HEK293 (cell line): ENCODE measurements around the gene MAP3K5.
A peak's percentile ranks its signal among the peaks of the same experiment; 100 is the strongest.

Experiments used
- GLI4 ChIP-seq: fragments of 450-650 bp; formaldehyde crosslinking; IDR thresholded peaks from 2 replicates; pipeline ENCODE4 v1.5.1; 2016; ENCODE audit warnings: missing biosample characterization, missing genetic modification characterization
- KLF10 ChIP-seq: fragments of 450-650 bp; IDR thresholded peaks from 2 replicates; pipeline ENCODE4 v1.5.1; 2018; ENCODE audit warnings: missing biosample characterization, mild to moderate bottlenecking, missing genetic modification characterization
- KLF7 ChIP-seq: fragments of 450-650 bp; formaldehyde crosslinking; IDR thresholded peaks from 2 replicates; pipeline ENCODE4 v1.5.1; 2016; ENCODE audit warnings: missing biosample characterization, missing genetic modification characterization, borderline replicate concordance
- SCRT2 ChIP-seq: fragments of 450-650 bp; formaldehyde crosslinking; IDR thresholded peaks from 2 replicates; pipeline ENCODE4 v1.5.1; 2016; ENCODE audit warnings: missing biosample characterization, missing genetic modification characterization
- WT1 ChIP-seq: fragments of 450-650 bp; formaldehyde crosslinking; IDR thresholded peaks from 2 replicates; pipeline ENCODE4 v1.5.1; 2016; ENCODE audit warnings: missing biosample characterization, missing genetic modification characterization
- ZBTB8A ChIP-seq: fragments of 450-650 bp; formaldehyde crosslinking; IDR thresholded peaks from 2 replicates; pipeline ENCODE4 v1.5.1; 2016; ENCODE audit warnings: missing biosample characterization, missing genetic modification characterization
- ZFP69B ChIP-seq: fragments of 450-650 bp; formaldehyde crosslinking; IDR thresholded peaks from 2 replicates; pipeline ENCODE4 v1.5.1; 2016; ENCODE audit warnings: missing biosample characterization, missing genetic modification characterization
- ZNF16 ChIP-seq: fragments of 450-650 bp; formaldehyde crosslinking; IDR thresholded peaks from 2 replicates; pipeline ENCODE4 v1.5.1; 2016; ENCODE audit warnings: low read depth, missing biosample characterization, missing genetic modification characterization
- ZNF221 ChIP-seq: fragments of 450-650 bp; formaldehyde crosslinking; IDR thresholded peaks from 2 replicates; pipeline ENCODE4 v1.5.1; 2017; ENCODE audit warnings: missing biosample characterization, missing genetic modification characterization, borderline replicate concordance
- ZNF223 ChIP-seq: fragments of 450-650 bp; formaldehyde crosslinking; IDR thresholded peaks from 2 replicates; pipeline ENCODE4 v1.5.1; 2016; ENCODE audit warnings: missing biosample characterization, missing genetic modification characterization
- ZNF292 ChIP-seq: fragments of 450-650 bp; formaldehyde crosslinking; IDR thresholded peaks from 2 replicates; pipeline ENCODE4 v1.5.1; 2016; ENCODE audit warnings: low read depth, missing biosample characterization, missing genetic modification characterization, borderline replicate concordance
- ZNF335 ChIP-seq: fragments of 450-650 bp; formaldehyde crosslinking; conservative IDR thresholded peaks from 2 replicates; pipeline ENCODE4 v1.5.1; 2016; ENCODE audit warnings: missing biosample characterization, missing genetic modification characterization
- ZNF341 ChIP-seq: fragments of 450-650 bp; formaldehyde crosslinking; IDR thresholded peaks from 2 replicates; pipeline ENCODE4; 2016; ENCODE audit warnings: low read depth, missing biosample characterization, missing genetic modification characterization
- ZNF449 ChIP-seq: fragments of 450-650 bp; formaldehyde crosslinking; IDR thresholded peaks from 2 replicates; pipeline ENCODE4 v1.5.1; 2017; ENCODE audit warnings: missing biosample characterization, mild to moderate bottlenecking, missing genetic modification characterization, moderate library complexity
- ZNF48 ChIP-seq: fragments of 450-650 bp; formaldehyde crosslinking; IDR thresholded peaks from 2 replicates; pipeline ENCODE4 v1.5.1; 2016; ENCODE audit warnings: missing biosample characterization, missing genetic modification characterization
- ZNF501 ChIP-seq: fragments of 450-650 bp; formaldehyde crosslinking; IDR thresholded peaks from 2 replicates; pipeline ENCODE4 v1.5.1; 2016; ENCODE audit warnings: missing biosample characterization, missing genetic modification characterization
- ZNF623 ChIP-seq: fragments of 450-650 bp; formaldehyde crosslinking; IDR thresholded peaks from 2 replicates; pipeline ENCODE4 v1.5.1; 2016; ENCODE audit warnings: missing biosample characterization, missing genetic modification characterization
- ZNF654 ChIP-seq: fragments of 450-650 bp; formaldehyde crosslinking; IDR thresholded peaks from 2 replicates; pipeline ENCODE4 v1.5.1; 2016; ENCODE audit warnings: low read depth, missing biosample characterization, missing genetic modification characterization
- ZNF76 ChIP-seq: fragments of 450-650 bp; formaldehyde crosslinking; IDR thresholded peaks from 2 replicates; pipeline ENCODE4; 2016; ENCODE audit warnings: low read depth, missing biosample characterization, missing genetic modification characterization, borderline replicate concordance
- ZNF768 ChIP-seq: fragments of 450-650 bp; formaldehyde crosslinking; IDR thresholded peaks from 2 replicates; pipeline ENCODE4 v1.5.1; 2018; ENCODE audit warnings: missing biosample characterization, mild to moderate bottlenecking, missing genetic modification characterization
- ZSCAN23 ChIP-seq: fragments of 450-650 bp; formaldehyde crosslinking; IDR thresholded peaks from 2 replicates; pipeline ENCODE4 v1.5.1; 2016; ENCODE audit warnings: missing biosample characterization, missing genetic modification characterization
- TF ChIP-seq, protein P1 (sequence below): fragments of 450-650 bp; formaldehyde crosslinking; IDR thresholded peaks from 2 replicates; pipeline ENCODE4 v1.5.1; 2016; ENCODE audit warnings: missing biosample characterization, missing genetic modification characterization
- TF ChIP-seq, protein P2 (sequence below): fragments of 450-650 bp; IDR thresholded peaks from 2 replicates; pipeline ENCODE4 v1.5.1; 2018; ENCODE audit warnings: missing biosample characterization, missing genetic modification characterization
- TF ChIP-seq, protein P3 (sequence below): fragments of 450-650 bp; formaldehyde crosslinking; IDR thresholded peaks from 2 replicates; pipeline ENCODE4 v1.5.1; 2017; ENCODE audit warnings: missing biosample characterization, missing genetic modification characterization
- TF ChIP-seq, protein P4 (sequence below): fragments of 450-650 bp; IDR thresholded peaks from 2 replicates; pipeline ENCODE4 v1.5.1; 2018; ENCODE audit warnings: missing biosample characterization, mild to moderate bottlenecking, missing genetic modification characterization
- TF ChIP-seq, protein P5 (sequence below): fragments of 450-650 bp; formaldehyde crosslinking; IDR thresholded peaks from 2 replicates; pipeline ENCODE4 v1.5.1; 2016; ENCODE audit warnings: missing biosample characterization, missing genetic modification characterization
- TF ChIP-seq, protein P6 (sequence below): fragments of 450-650 bp; formaldehyde crosslinking; IDR thresholded peaks from 2 replicates; pipeline ENCODE4 v1.5.1; 2016; ENCODE audit warnings: missing biosample characterization, missing genetic modification characterization

MAP3K5 gene

GRCh38 chr6:136524339-136524935 lies 267.8 kb downstream of the MAP3K5 start (continued):
- TF ChIP-seq, protein P1, sequence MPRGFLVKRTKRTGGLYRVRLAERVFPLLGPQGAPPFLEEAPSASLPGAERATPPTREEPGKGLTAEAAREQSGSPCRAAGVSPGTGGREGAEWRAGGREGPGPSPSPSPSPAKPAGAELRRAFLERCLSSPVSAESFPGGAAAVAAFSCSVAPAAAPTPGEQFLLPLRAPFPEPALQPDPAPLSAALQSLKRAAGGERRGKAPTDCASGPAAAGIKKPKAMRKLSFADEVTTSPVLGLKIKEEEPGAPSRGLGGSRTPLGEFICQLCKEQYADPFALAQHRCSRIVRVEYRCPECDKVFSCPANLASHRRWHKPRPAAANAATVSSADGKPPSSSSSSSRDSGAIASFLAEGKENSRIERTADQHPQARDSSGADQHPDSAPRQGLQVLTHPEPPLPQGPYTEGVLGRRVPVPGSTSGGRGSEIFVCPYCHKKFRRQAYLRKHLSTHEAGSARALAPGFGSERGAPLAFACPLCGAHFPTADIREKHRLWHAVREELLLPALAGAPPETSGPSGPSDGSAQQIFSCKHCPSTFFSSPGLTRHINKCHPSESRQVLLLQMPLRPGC (tag by site-specific recombination), result no peak
- no peak for TF ChIP-seq ZNF623 (tag by site-specific recombination)
- no peak for TF ChIP-seq GLI4
- TF ChIP-seq, protein P2, sequence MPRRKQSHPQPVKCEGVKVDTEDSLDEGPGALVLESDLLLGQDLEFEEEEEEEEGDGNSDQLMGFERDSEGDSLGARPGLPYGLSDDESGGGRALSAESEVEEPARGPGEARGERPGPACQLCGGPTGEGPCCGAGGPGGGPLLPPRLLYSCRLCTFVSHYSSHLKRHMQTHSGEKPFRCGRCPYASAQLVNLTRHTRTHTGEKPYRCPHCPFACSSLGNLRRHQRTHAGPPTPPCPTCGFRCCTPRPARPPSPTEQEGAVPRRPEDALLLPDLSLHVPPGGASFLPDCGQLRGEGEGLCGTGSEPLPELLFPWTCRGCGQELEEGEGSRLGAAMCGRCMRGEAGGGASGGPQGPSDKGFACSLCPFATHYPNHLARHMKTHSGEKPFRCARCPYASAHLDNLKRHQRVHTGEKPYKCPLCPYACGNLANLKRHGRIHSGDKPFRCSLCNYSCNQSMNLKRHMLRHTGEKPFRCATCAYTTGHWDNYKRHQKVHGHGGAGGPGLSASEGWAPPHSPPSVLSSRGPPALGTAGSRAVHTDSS (tag by site-specific recombination), result no peak
- TF ChIP-seq WT1 (tag by site-specific recombination), result no peak
- no peak for TF ChIP-seq ZNF76
- TF ChIP-seq ZSCAN23 (tag by site-specific recombination), result no peak
- no peak for TF ChIP-seq ZNF449
- TF ChIP-seq ZFP69B, result no peak
- TF ChIP-seq, protein P3, sequence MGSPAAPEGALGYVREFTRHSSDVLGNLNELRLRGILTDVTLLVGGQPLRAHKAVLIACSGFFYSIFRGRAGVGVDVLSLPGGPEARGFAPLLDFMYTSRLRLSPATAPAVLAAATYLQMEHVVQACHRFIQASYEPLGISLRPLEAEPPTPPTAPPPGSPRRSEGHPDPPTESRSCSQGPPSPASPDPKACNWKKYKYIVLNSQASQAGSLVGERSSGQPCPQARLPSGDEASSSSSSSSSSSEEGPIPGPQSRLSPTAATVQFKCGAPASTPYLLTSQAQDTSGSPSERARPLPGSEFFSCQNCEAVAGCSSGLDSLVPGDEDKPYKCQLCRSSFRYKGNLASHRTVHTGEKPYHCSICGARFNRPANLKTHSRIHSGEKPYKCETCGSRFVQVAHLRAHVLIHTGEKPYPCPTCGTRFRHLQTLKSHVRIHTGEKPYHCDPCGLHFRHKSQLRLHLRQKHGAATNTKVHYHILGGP (tag by site-specific recombination), result no peak
- no peak for TF ChIP-seq ZNF292
- no peak for TF ChIP-seq ZNF501 (tag by site-specific recombination)
- TF ChIP-seq ZNF221 (tag by site-specific recombination), result no peak
- TF ChIP-seq, protein P4, sequence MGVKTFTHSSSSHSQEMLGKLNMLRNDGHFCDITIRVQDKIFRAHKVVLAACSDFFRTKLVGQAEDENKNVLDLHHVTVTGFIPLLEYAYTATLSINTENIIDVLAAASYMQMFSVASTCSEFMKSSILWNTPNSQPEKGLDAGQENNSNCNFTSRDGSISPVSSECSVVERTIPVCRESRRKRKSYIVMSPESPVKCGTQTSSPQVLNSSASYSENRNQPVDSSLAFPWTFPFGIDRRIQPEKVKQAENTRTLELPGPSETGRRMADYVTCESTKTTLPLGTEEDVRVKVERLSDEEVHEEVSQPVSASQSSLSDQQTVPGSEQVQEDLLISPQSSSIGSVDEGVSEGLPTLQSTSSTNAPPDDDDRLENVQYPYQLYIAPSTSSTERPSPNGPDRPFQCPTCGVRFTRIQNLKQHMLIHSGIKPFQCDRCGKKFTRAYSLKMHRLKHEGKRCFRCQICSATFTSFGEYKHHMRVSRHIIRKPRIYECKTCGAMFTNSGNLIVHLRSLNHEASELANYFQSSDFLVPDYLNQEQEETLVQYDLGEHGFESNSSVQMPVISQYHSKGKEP, result no peak
- TF ChIP-seq, protein P5, sequence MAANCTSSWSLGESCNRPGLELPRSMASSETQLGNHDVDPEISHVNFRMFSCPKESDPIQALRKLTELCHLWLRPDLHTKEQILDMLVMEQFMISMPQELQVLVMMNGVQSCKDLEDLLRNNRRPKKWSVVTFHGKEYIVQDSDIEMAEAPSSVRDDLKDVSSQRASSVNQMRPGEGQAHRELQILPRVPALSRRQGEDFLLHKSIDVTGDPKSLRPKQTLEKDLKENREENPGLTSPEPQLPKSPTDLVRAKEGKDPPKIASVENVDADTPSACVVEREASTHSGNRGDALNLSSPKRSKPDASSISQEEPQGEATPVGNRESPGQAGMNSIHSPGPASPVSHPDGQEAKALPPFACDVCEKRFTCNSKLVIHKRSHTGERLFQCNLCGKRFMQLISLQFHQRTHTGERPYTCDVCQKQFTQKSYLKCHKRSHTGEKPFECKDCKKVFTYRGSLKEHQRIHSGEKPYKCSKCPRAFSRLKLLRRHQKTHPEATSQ, result no peak
- TF ChIP-seq ZNF48, result no peak
- TF ChIP-seq, protein P6, sequence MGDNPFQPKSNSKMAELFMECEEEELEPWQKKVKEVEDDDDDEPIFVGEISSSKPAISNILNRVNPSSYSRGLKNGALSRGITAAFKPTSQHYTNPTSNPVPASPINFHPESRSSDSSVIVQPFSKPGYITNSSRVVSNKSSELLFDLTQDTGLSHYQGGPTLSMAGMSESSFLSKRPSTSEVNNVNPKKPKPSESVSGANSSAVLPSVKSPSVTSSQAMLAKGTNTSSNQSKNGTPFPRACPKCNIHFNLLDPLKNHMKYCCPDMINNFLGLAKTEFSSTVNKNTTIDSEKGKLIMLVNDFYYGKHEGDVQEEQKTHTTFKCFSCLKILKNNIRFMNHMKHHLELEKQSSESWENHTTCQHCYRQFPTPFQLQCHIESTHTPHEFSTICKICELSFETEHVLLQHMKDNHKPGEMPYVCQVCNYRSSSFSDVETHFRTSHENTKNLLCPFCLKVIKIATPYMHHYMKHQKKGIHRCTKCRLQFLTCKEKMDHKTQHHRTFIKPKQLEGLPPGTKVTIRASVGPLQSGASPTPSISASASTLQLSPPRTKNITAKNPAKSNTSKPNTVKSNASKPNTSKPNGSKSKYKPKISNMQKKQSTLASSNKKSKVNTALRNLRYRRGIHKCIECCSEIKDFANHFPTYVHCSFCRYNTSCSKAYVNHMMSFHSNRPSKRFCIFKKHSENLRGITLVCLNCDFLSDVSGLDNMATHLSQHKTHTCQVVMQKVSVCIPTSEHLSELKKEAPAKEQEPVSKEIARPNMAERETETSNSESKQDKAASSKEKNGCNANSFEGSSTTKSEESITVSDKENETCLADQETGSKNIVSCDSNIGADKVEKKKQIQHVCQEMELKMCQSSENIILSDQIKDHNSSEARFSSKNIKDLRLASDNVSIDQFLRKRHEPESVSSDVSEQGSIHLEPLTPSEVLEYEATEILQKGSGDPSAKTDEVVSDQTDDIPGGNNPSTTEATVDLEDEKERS (tag by site-specific recombination), result no peak
- no peak for TF ChIP-seq ZNF654 (tag by site-specific recombination)
- TF ChIP-seq ZNF223 (tag by site-specific recombination), result no peak
- TF ChIP-seq ZNF341 (tag by site-specific recombination), result no peak
- 0 out of 2 replicates have a peak, but pooled peaks have one; percentile 35 for TF ChIP-seq SCRT2 (tag by site-specific recombination)
- no peak for TF ChIP-seq KLF7
- no peak for TF ChIP-seq ZNF768 (tag by site-specific recombination)
- no peak for TF ChIP-seq ZBTB8A
- no peak; the same call in none of the 2 replicates for TF ChIP-seq KLF10
- TF ChIP-seq ZNF335 (tag by site-specific recombination), result peak; percentile 10; the same call in 1 of the 2 replicates
- no peak for TF ChIP-seq ZNF16 (tag by site-specific recombination)
